ENCODE data around the gene BEST1.

BEST1 gene

DNA sequence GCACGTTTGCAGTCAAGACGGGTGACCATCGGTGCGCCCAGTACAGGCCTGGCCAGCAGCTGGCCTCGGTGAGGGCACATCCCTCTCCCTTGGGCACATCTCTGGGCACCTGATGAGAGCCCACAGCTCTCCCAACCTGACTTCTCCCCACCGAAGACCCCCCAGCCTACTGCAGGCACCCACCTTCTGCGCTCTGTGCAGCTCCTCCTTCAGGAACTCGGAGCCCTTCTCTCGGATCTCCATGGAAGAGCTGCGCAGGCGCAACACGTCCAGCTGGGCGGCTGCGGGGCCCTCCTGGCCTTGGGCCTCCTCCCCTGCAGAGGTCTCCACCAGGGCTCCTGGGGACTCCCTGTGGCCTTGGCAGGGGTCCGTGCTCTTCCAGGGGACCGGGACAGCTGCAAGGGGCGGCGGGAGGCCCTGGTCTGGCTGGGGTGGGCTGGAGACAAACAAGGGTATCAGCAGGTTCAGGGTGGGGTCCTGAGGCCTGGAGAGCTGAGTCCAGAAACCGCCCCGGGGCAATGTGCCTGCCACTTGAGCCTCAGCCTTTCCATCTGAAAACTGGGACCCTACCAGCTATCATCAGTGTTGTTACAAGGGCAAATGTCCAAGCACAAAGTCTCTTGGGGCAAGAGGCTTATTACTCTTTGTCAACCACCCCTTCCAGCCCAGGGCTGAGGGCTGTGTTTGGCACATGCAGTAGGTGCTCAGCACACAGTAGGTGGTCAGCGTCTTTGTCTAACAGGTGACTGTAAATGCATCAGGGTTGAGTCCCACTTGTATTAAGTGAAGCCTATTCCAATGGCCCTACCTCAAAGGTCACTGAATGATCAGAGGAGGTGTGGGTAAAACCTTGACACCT, 42.1 kb upstream of the BEST1 start:
- TF ChIP-seq CTCF (IDR thresholded peaks at IDR 0.05; ENCODE audit: low read depth, low read length, poor library complexity, severe bottlenecking) (no peak), EZH2phosphoT487 (IDR thresholded peaks at IDR 0.05; ENCODE audit: borderline replicate concordance, low read length) (no peak)
- Histone ChIP-seq H3K9me2 (replicated peaks; ENCODE audit: control insufficient read depth, low read length) (no peaks in the 10 kb centered on the region), H3K9me3 (ENCODE audit: control insufficient read depth, insufficient read depth, low read length) (no peaks in the 10 kb centered on the region), H4K20me1 (ENCODE audit: control insufficient read depth, insufficient read depth, low read depth, low read length) (no peaks in the 10 kb centered on the region), H3K27ac (ENCODE audit: low read depth, low read length) (no peak overlapping the region), H3F3A (ENCODE audit: control insufficient read depth, insufficient read depth) (no peaks in the 10 kb centered on the region), H3K79me2 (ENCODE audit: control insufficient read depth, low read length) (no peaks in the 10 kb centered on the region), H3K36me3 (ENCODE audit: control insufficient read depth, low read length) (no peaks in the 10 kb centered on the region), H3K4me3 (ENCODE audit: low read length) (no peak overlapping the region), H3K4me2 (ENCODE audit: low read length) (no peak overlapping the region), H3K4me1 (ENCODE audit: control insufficient read depth, low read length) (no peaks in the 10 kb centered on the region), H3K27me3 (ENCODE audit: control insufficient read depth, low read length) (peaks cover 3% of the 10 kb centered on the region; the same call in 1 of the 2 replicates)

- Histone ChIP-seq H3F3A (ENCODE audit: control insufficient read depth, insufficient read depth) (no peaks in the 10 kb centered on the region), H3K9me3 (ENCODE audit: control insufficient read depth, insufficient read depth, low read length) (no peaks in the 10 kb centered on the region), H3K79me2 (ENCODE audit: control insufficient read depth, low read length) (no peaks in the 10 kb centered on the region), H3K36me3 (ENCODE audit: control insufficient read depth, low read length) (no peaks in the 10 kb centered on the region), H3K4me1 (ENCODE audit: control insufficient read depth, low read length) (no peaks in the 10 kb centered on the region), H3K4me3 (ENCODE audit: low read length) (no peak overlapping the region), H3K27ac (ENCODE audit: low read depth, low read length) (no peak overlapping the region), H3K27me3 (ENCODE audit: control insufficient read depth, low read length) (peaks cover 3% of the 10 kb centered on the region; the same call in 1 of the 2 replicates), H3K4me2 (ENCODE audit: low read length) (no peak overlapping the region), H4K20me1 (ENCODE audit: control insufficient read depth, insufficient read depth, low read depth, low read length) (no peaks in the 10 kb centered on the region), H3K9me2 (replicated peaks; ENCODE audit: control insufficient read depth, low read length) (no peaks in the 10 kb centered on the region)
- TF ChIP-seq EZH2phosphoT487 (IDR thresholded peaks at IDR 0.05; ENCODE audit: borderline replicate concordance, low read length) (no peak), CTCF (IDR thresholded peaks at IDR 0.05; ENCODE audit: low read depth, low read length, poor library complexity, severe bottlenecking) (no peak)
Measured at GRCh38 chr11:61908730-61909316, 41.3 kb upstream of the BEST1 start.

GRCh38 chr11:61910187-61911127, 39.7 kb upstream of the BEST1 start:
- TF ChIP-seq CTCF (IDR thresholded peaks at IDR 0.05; ENCODE audit: low read depth, low read length, poor library complexity, severe bottlenecking) (no peak), EZH2phosphoT487 (IDR thresholded peaks at IDR 0.05; ENCODE audit: borderline replicate concordance, low read length) (no peak)
- H3K79me2 ChIP-seq (ENCODE audit: control insufficient read depth, low read length): no peaks in the 10 kb centered on the region
- no peak overlapping the region for H3K4me3 ChIP-seq (ENCODE audit: low read length)
- no peaks in the 10 kb centered on the region for H3K27me3 ChIP-seq (ENCODE audit: control insufficient read depth, low read length)
- no peak overlapping the region for H3K4me2 ChIP-seq (ENCODE audit: low read length)
- no peaks in the 10 kb centered on the region for H3F3A ChIP-seq (ENCODE audit: control insufficient read depth, insufficient read depth)
- H3K9me2 ChIP-seq (replicated peaks; ENCODE audit: control insufficient read depth, low read length): no peaks in the 10 kb centered on the region
- H3K27ac ChIP-seq (ENCODE audit: low read depth, low read length): no peak overlapping the region
- no peaks in the 10 kb centered on the region for H4K20me1 ChIP-seq (ENCODE audit: control insufficient read depth, insufficient read depth, low read depth, low read length)
- H3K9me3 ChIP-seq (ENCODE audit: control insufficient read depth, insufficient read depth, low read length): no peaks in the 10 kb centered on the region
- no peaks in the 10 kb centered on the region for H3K36me3 ChIP-seq (ENCODE audit: control insufficient read depth, low read length)
- H3K4me1 ChIP-seq (ENCODE audit: control insufficient read depth, low read length): no peaks in the 10 kb centered on the region

Measured in DOHH2 (cell line).